ENCODE data around the gene FGF4.

DNA sequence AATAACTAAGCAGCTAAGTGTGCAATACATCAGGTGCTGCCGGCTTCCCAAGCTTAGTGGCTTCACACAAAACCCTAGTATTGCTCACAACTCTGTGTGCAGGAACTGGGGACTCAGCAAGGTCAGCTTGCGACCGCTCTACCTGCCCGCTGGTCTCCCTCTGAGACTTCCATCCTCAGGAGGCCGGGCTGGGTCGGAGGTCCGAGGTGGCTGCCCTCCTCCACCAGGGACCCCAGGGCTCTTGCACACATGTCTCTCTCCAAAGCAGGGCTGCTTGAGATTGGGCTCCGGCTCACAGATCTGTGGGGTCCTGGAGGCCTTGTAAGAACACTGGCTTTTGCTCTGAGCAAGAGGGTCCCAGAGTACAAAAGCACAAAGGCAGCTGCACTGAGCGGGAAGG is 45.9 kb downstream of the FGF4 start:
- TF ChIP-seq BHLHE40 (IDR thresholded peaks at IDR 0.05; ENCODE audit: borderline replicate concordance) (no peak), SP1 (IDR thresholded peaks at IDR 0.05) (no peak), ZNF384 (IDR thresholded peaks at IDR 0.05) (no peak), LEF1 (IDR thresholded peaks at IDR 0.05; ENCODE audit: borderline replicate concordance) (no peak), ELF4 (IDR thresholded peaks at IDR 0.05) (no peak), L3MBTL2 (conservative IDR thresholded peaks at IDR 0.05) (no peak), PKNOX1 (IDR thresholded peaks at IDR 0.05) (no peak), TARDBP (IDR thresholded peaks at IDR 0.05) (no peak), NFRKB (IDR thresholded peaks at IDR 0.05) (no peak), CTBP1 (IDR thresholded peaks at IDR 0.05; ENCODE audit: borderline replicate concordance) (no peak), SUZ12 (IDR thresholded peaks at IDR 0.05) (no peak), FOXA1 (IDR thresholded peaks at IDR 0.05) (no peak), ARNT (IDR thresholded peaks at IDR 0.05) (no peak), FOXM1 (IDR thresholded peaks at IDR 0.05; ENCODE audit: borderline replicate concordance) (no peak)

All from HEK293T (cell line).